ENCODE measurements around the gene PDCD6IP.

PDCD6IP gene

GRCh38 chr3:33914731-33915379 is 116.4 kb downstream of the PDCD6IP start:
- Histone ChIP-seq H3K9me3 (ENCODE audit: control insufficient read depth, insufficient read depth, low read depth, low read length) (no peaks in the 10 kb centered on the region), H3K27ac (ENCODE audit: extremely low read depth, low read depth, low read length) (no peak overlapping the region), H3K4me3 (ENCODE audit: low read depth, low read length) (no peak overlapping the region), H3K4me1 (ENCODE audit: control insufficient read depth, insufficient read depth, low read length) (no peaks in the 10 kb centered on the region), H3K36me3 (ENCODE audit: control insufficient read depth in 2 of 2, insufficient read depth in 1 of 2, low read length in 2 of 2) (no peaks in the 10 kb centered on the region)
- ChIA-PET CTCF (no interaction called here), POLR2A (no interaction called here)
- no peak for TF ChIP-seq ZSCAN4 (tag by site-specific recombination; IDR thresholded peaks at IDR 0.05)
- TF ChIP-seq EGR2 (tag by site-specific recombination; IDR thresholded peaks at IDR 0.05; ENCODE audit: low read depth) = peak; percentile 74; the same call in 1 of the 2 replicates

GRCh38 chr3:33915796-33916546 is 117.5 kb downstream of the PDCD6IP start:
- ChIA-PET POLR2A (no interaction called here), CTCF (interaction anchor here (0.5 to 0.8 kb wide), 2 partner anchors 30 to 31 kb away, joined by 3 to 8 read pairs; no protein-coding TSS in a partner anchor)
- Histone ChIP-seq H3K4me3 (ENCODE audit: low read depth, low read length) (no peak overlapping the region), H3K27ac (ENCODE audit: extremely low read depth, low read depth, low read length) (no peak overlapping the region), H3K9me3 (ENCODE audit: control insufficient read depth, insufficient read depth, low read depth, low read length) (no peaks in the 10 kb centered on the region), H3K4me1 (ENCODE audit: control insufficient read depth, insufficient read depth, low read length) (no peaks in the 10 kb centered on the region), H3K36me3 (ENCODE audit: control insufficient read depth in 2 of 2, insufficient read depth in 1 of 2, low read length in 2 of 2) (no peaks in the 10 kb centered on the region)
- TF ChIP-seq GLIS2 (tag by site-specific recombination; IDR thresholded peaks at IDR 0.05) (no peak), ZNF654 (tag by site-specific recombination; IDR thresholded peaks at IDR 0.05; ENCODE audit: low read depth) (peak; percentile 40), ZFP41 (tag by site-specific recombination; IDR thresholded peaks at IDR 0.05; ENCODE audit: borderline replicate concordance) (no peak), ZNF518A (tag by site-specific recombination; conservative IDR thresholded peaks at IDR 0.05; ENCODE audit: low read depth) (no peak)

DNA sequence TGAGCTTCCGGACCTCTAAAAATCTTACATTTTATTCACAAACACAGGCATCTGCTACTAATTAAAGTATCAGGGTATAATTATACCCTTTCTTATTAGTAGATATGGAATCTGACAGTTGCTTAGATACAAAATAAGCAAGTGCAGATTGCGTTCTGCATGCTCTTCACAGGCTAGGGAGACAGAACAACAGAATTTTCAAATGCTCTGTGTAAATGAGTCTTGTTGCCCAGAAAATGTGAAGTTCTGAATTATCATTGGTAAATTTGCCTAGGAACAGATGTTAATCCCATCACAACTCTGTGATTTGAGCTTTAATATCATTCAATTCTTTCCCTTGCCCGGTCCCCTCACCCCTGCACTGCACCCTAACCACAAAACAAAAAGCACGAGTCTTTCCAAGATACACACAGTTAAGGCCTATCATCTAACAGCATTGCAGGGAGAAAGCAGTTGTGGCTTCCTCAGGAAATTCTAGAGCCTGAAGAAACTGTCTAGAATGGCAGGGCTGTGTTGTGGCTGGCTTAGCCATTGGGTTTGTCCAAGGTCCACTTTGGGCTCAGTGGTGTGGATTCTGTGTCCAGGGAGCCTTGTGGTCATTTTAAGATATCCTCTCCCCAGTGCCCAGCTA is 119.8 kb downstream of the PDCD6IP start:
- CTCF ChIA-PET = no interaction called here
- Histone ChIP-seq H3K9me3 (ENCODE audit: control insufficient read depth, insufficient read depth, low read depth, low read length) (no peaks in the 10 kb centered on the region), H3K4me1 (ENCODE audit: control insufficient read depth, insufficient read depth, low read length) (no peaks in the 10 kb centered on the region), H3K36me3 (ENCODE audit: control insufficient read depth in 2 of 2, insufficient read depth in 1 of 2, low read length in 2 of 2) (no peaks in the 10 kb centered on the region), H3K27ac (ENCODE audit: extremely low read depth, low read depth, low read length) (no peak overlapping the region), H3K4me3 (ENCODE audit: low read depth, low read length) (no peak overlapping the region)
- TF ChIP-seq ZNF354C (tag by site-specific recombination; IDR thresholded peaks at IDR 0.05; ENCODE audit: borderline replicate concordance, low read depth) = no peak
- TF ChIP-seq ZNF239 (tag by site-specific recombination; IDR thresholded peaks at IDR 0.05) = no peak
- no peak for TF ChIP-seq SP3 (tag by site-specific recombination; IDR thresholded peaks at IDR 0.05)
- TF ChIP-seq ZNF654 (tag by site-specific recombination; IDR thresholded peaks at IDR 0.05; ENCODE audit: low read depth) = no peak
- TF ChIP-seq ZNF561 (tag by site-specific recombination; IDR thresholded peaks at IDR 0.05; ENCODE audit: borderline replicate concordance) = no peak
- TF ChIP-seq SCRT1 (tag by site-specific recombination; IDR thresholded peaks at IDR 0.05; ENCODE audit: borderline replicate concordance) = no peak
- TF ChIP-seq ZNF692 (tag by site-specific recombination; IDR thresholded peaks at IDR 0.05) = no peak
- no peak for TF ChIP-seq ZNF133 (tag by site-specific recombination; IDR thresholded peaks at IDR 0.05)
- no peak for TF ChIP-seq ZNF174 (tag by site-specific recombination; IDR thresholded peaks at IDR 0.05)
- TF ChIP-seq ZNF426 (tag by site-specific recombination; IDR thresholded peaks at IDR 0.05) = no peak
- POLR2A ChIA-PET = no interaction called here
